Lower leg skin (tissue), 3 donors: ENCODE results near the gene OXNAD1.

Source experiments
- POLR2A ChIP-seq, 2 donors: fragments of 450-650 bp; IDR thresholded peaks; one replicate each; pipeline ENCODE4 v1.6.1; 2016 to 2017; ENCODE audit warnings: antibody characterized with exemption in 2 of 2, mild to moderate bottlenecking in 1 of 2, moderate library complexity in 1 of 2
- TF ChIP-seq, protein P1 (sequence below), 3 donors: fragments of 450-650 bp; IDR thresholded peaks; one replicate each; pipeline ENCODE4 v1.5.1; 2016; ENCODE audit warnings: antibody characterized with exemption in 3 of 3, mild to moderate bottlenecking in 3 of 3, moderate library complexity in 2 of 3

DNA sequence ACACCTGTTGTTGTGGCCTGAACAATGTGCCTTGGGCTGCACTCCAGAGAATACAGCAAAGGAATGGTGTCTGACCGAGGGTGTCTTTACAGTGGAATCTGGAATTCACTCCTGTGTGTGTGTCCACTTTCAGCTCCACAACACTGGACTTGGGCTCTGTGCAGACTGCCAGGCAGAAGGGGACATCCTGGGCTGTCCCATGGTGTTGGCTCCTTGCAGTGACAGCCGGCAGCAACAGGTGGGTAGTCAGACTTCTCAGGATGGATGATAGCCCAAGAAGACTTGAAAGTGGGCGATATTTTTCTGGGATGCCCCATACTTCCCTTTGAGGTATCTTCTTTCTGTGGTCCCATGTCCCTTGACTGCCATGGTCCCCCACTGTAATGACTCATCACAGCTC, 45.2 kb upstream of the OXNAD1 start:
- TF ChIP-seq, protein P1, sequence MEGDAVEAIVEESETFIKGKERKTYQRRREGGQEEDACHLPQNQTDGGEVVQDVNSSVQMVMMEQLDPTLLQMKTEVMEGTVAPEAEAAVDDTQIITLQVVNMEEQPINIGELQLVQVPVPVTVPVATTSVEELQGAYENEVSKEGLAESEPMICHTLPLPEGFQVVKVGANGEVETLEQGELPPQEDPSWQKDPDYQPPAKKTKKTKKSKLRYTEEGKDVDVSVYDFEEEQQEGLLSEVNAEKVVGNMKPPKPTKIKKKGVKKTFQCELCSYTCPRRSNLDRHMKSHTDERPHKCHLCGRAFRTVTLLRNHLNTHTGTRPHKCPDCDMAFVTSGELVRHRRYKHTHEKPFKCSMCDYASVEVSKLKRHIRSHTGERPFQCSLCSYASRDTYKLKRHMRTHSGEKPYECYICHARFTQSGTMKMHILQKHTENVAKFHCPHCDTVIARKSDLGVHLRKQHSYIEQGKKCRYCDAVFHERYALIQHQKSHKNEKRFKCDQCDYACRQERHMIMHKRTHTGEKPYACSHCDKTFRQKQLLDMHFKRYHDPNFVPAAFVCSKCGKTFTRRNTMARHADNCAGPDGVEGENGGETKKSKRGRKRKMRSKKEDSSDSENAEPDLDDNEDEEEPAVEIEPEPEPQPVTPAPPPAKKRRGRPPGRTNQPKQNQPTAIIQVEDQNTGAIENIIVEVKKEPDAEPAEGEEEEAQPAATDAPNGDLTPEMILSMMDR (IDR thresholded peaks at IDR 0.05): no peak
- TF ChIP-seq POLR2A (IDR thresholded peaks at IDR 0.05): no peak
